Subcutaneous adipose tissue (tissue), 4 donors: Measurements from ENCODE around the gene ZNF384. TPM values are rescaled to one million over a fixed set of nuclear protein-coding genes. Genes with fewer than 3 reads are reported as not detected.

Experiments
- total RNA-seq, 4 donors: library from RNA; depleted of rRNA; stranded (reverse); fragments of >200 nt; gene quantifications; one replicate each; pipeline ENCODE4 v1.1.0, GENCODE V29; 2016
- TF ChIP-seq, protein P1 (sequence below): fragments of 450-650 bp; IDR thresholded peaks from one replicate; pipeline ENCODE4 v1.5.1; 2016; ENCODE audit warnings: low read depth, mild to moderate bottlenecking, control low read depth, antibody characterized with exemption, moderate library complexity

Gene ZNF384
- total RNA-seq = 10 to 100 TPM; 21.8 to 34.9 (median 25.4) TPM

GRCh38 chr12:6688999-6689882 lies at the start of gene ZNF384:
ZNF384 (minus strand) TSS chr12:6689375; CDS start chr12:6679520, 9,855 bp downstream.
- TF ChIP-seq, protein P1, sequence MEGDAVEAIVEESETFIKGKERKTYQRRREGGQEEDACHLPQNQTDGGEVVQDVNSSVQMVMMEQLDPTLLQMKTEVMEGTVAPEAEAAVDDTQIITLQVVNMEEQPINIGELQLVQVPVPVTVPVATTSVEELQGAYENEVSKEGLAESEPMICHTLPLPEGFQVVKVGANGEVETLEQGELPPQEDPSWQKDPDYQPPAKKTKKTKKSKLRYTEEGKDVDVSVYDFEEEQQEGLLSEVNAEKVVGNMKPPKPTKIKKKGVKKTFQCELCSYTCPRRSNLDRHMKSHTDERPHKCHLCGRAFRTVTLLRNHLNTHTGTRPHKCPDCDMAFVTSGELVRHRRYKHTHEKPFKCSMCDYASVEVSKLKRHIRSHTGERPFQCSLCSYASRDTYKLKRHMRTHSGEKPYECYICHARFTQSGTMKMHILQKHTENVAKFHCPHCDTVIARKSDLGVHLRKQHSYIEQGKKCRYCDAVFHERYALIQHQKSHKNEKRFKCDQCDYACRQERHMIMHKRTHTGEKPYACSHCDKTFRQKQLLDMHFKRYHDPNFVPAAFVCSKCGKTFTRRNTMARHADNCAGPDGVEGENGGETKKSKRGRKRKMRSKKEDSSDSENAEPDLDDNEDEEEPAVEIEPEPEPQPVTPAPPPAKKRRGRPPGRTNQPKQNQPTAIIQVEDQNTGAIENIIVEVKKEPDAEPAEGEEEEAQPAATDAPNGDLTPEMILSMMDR = no peak

- TF ChIP-seq, protein P1 = no peak
Observed at GRCh38 chr12:6736754-6737153, 47.6 kb upstream of the ZNF384 start.

GRCh38 chr12:6735448-6736191 lies 46.4 kb upstream of the ZNF384 start:
- TF ChIP-seq, protein P1 = no peak

DNA sequence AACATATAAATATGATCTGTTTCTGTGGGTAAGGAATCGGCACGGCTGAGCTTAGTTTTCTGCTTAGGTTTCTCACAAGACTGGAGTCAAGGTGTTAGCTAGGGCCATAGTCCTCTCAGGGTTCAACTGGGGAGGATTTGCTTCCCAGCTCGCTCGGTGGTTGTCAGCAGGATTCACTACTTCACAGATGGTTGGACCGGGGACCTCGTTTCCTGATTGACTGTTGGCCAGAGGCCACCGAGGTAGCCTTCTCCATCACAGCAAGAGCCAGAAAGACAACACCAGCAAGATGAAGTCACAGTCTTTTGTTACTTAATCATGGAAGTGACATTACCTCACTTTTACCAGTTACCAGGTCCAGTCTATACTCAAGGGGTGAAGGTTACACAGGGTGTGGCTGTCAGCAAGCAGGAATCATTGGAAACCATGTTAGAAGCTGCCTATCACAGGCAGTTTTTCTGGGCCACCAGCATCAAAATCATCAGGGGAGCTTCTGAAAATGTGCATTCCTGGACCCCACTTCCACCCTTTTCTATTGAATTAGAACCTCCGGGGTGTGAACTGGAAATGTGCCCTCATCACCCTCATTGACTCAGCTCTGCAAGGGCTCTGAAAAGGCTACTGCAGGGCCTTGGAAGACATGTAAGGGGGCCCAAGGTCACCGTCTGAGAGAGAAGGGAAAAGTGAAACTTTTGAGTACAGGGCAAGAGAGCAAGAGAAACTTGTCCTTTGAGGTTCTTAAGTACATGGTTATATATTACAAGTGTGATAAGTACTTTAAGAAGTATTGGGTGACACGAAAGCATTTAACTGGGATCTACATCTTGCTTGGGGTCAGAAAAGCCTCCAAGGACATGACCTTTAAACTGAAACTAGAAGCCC lies 45.6 kb upstream of the ZNF384 start:
- TF ChIP-seq, protein P1 = no peak

GRCh38 chr12:6730169-6730568 lies 41.0 kb upstream of the ZNF384 start:
- TF ChIP-seq, protein P1 = no peak

DNA sequence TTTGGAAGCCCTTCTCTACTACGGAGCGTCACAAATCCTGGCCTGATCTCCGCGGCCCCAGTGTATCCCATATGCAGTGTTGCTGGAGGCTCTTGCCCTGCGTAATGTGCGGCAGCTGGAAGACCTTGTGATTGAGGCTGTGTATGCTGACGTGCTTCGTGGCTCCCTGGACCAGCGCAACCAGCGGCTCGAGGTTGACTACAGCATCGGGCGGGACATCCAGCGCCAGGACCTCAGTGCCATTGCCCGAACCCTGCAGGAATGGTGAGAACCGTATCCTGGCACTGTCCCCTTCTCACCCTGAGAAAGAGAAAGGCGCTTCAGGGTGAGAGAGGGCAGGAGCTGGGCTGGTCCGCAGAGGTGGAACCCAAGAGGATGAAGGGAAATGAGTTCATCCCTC lies 40.0 kb upstream of the ZNF384 start:
- TF ChIP-seq, protein P1 = no peak
